ENCODE data around the gene FHDC1. TPM values are rescaled to one million over a fixed set of nuclear protein-coding genes. Genes with fewer than 3 reads are reported as not detected.
"Not testable (repeated sequence)": the region's sequence is repeated elsewhere in the genome, so short reads cannot be mapped to it uniquely, and the experiment has no call there.

FHDC1 gene, protein sequence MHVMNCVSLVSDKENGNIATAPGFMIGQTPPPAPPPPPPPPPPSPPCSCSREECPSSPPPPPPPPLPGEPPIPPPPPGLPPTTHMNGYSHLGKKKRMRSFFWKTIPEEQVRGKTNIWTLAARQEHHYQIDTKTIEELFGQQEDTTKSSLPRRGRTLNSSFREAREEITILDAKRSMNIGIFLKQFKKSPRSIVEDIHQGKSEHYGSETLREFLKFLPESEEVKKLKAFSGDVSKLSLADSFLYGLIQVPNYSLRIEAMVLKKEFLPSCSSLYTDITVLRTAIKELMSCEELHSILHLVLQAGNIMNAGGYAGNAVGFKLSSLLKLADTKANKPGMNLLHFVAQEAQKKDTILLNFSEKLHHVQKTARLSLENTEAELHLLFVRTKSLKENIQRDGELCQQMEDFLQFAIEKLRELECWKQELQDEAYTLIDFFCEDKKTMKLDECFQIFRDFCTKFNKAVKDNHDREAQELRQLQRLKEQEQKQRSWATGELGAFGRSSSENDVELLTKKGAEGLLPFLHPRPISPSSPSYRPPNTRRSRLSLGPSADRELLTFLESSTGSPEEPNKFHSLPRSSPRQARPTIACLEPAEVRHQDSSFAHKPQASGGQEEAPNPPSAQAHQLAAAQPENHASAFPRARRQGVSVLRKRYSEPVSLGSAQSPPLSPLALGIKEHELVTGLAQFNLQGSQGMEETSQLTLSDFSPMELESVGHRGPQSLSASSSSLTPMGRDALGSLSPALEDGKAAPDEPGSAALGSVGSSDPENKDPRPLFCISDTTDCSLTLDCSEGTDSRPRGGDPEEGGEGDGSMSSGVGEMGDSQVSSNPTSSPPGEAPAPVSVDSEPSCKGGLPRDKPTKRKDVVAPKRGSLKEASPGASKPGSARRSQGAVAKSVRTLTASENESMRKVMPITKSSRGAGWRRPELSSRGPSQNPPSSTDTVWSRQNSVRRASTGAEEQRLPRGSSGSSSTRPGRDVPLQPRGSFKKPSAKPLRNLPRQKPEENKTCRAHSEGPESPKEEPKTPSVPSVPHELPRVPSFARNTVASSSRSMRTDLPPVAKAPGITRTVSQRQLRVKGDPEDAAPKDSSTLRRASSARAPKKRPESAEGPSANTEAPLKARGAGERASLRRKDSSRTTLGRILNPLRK
- total RNA-seq: 1 to 10 TPM; 1.2 to 2.4 TPM
- long read RNA-seq, donor 1, partial matches to known transcripts: 0 of 1 reads
- long read RNA-seq, donor 1, other reads (novel, unspliced or antisense): 1 of 1 reads
- long read RNA-seq, donor 2: 0 reads

DNA sequence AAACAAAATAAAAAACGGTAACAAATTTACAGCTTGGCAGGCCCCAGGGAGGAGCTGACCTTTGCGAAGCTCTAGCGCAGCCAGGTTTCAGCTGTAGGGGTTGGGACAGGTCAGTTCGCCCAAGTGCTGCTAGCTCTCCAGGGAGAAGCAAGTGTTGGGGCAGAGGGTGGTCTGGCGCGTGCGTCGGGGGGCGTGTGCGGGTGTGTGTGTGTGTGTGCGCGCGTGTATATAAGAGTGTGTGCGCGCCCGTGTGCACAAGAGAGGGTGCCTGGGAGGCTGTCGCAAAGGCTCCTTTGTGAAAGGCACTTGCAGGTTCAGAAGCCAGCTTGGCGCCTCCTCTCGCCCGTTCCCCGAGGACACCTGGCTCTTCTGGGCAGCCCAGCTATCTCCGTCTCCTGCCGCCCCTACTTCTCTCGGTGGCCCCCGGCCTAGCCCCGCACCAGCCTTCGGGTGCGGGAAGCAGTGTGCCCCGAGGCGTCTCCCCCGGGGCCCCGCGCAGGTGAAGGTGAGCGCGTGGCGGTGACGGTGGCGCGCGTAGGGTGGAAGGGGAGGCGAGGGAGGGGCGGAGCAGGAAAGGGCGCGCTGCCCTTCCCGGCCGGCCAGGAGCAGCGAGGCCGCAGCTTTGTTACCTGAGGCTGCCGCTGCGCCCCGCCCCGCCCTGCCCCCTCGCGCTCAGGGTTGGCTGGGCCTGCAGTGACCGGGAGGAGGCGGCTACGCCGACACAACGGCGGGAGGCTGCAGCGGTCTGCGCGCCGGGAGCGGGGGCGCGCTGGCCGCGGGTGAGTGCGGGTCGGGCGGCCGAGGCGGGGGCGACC, at the start of gene FHDC1:
Gene FHDC1, plus strand, starts transcription at position 693 of the 815 bp plus-strand sequence. CDS start 6,735 bp downstream, outside the sequence.
- intact Hi-C loops (cut with DNase I): no loop called here
- no peak for DNase-seq (ENCODE audit: low spot score)

GRCh38 chr4:152887981-152888380, 48.1 kb upstream of the FHDC1 start:
- intact Hi-C loops (cut with DNase I): no loop called here
- no peak for DNase-seq (ENCODE audit: low spot score)

- intact Hi-C loops (cut with DNase I): no loop called here
- no peak for DNase-seq (ENCODE audit: low spot score)
Observed at GRCh38 chr4:152892974-152893373, 43.1 kb upstream of the FHDC1 start.

DNA sequence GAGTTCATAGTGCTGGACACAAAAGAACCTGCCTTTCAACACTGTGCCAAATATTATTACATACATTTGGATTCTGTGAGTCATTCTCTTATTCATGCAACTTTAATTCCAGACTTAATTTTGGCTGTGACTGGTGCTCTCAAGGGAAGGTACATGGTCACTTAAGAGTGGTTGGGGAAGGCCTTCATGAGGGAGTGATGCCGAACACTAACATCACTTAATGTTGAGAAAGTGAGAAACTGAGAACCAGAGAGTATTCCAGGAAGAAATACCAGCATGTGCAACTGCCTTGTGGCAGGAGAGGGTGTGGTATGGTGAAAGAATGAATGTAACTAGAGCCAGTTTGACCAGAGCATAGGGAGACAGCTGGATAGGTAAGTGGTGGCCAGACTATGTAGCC, 41.5 kb upstream of the FHDC1 start:
- DNase-seq (ENCODE audit: low spot score): no peak
- intact Hi-C loops (cut with DNase I): no loop called here

- DNase-seq (ENCODE audit: low spot score): no peak
- intact Hi-C loops (cut with DNase I): no loop called here
Observed at GRCh38 chr4:152896811-152897210, 39.3 kb upstream of the FHDC1 start.

GRCh38 chr4:152898133-152898532, 38.0 kb upstream of the FHDC1 start:
- DNase-seq (ENCODE audit: low spot score); intact Hi-C loops (cut with DNase I): not testable (repeated sequence)

GRCh38 chr4:152898606-152899005, 37.5 kb upstream of the FHDC1 start:
- DNase-seq (ENCODE audit: low spot score): no peak
- intact Hi-C loops (cut with DNase I): no loop called here

DNA sequence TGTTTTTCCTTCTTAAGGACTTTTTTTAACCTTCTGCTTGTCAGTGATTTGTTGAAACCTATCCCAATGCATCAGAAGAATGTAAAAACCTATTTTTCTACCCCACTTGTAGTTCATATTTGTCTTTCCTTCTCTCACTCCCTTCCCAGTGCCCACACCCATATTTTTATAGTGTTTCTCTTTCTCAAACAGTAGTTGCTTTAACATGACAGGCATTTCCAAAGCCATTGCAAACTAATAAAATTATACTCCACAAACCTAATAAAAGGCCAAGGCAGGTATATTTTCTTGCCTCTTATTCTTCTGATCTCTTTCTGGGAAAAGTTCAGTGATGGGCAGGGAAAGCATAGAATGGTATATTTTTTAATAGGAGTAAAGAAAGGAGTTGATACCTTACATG, 35.7 kb upstream of the FHDC1 start:
- intact Hi-C loops (cut with DNase I): no loop called here
- DNase-seq (ENCODE audit: low spot score): no peak

- no peak for DNase-seq (ENCODE audit: low spot score)
- intact Hi-C loops (cut with DNase I): no loop called here
Observed at GRCh38 chr4:152901205-152901604, 34.9 kb upstream of the FHDC1 start.

GRCh38 chr4:152903658-152904057, 32.5 kb upstream of the FHDC1 start:
- DNase-seq (ENCODE audit: low spot score): no peak
- intact Hi-C loops (cut with DNase I): no loop called here

DNA sequence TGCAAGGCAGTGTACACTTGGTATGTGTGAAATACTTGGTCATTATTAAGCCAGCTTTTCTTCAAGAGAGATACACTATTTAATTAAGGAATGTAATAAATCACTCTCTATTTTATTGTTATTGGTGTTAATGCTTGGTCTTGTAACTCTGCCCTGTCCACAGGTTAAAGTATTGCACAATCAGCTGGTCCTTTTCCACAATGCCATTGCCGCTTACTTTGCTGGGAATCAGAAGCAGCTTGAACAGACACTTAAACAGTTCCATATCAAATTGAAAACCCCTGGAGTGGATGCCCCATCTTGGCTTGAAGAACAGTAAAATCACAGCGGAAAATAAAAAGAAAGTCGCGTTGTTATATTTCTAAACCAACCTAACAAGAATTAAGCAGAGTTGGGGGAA, 26.2 kb upstream of the FHDC1 start:
- DNase-seq (ENCODE audit: low spot score): no peak
- intact Hi-C loops (cut with DNase I): no loop called here

GRCh38 chr4:152910521-152910920, 25.6 kb upstream of the FHDC1 start:
- no peak for DNase-seq (ENCODE audit: low spot score)
- intact Hi-C loops (cut with DNase I): no loop called here

DNA sequence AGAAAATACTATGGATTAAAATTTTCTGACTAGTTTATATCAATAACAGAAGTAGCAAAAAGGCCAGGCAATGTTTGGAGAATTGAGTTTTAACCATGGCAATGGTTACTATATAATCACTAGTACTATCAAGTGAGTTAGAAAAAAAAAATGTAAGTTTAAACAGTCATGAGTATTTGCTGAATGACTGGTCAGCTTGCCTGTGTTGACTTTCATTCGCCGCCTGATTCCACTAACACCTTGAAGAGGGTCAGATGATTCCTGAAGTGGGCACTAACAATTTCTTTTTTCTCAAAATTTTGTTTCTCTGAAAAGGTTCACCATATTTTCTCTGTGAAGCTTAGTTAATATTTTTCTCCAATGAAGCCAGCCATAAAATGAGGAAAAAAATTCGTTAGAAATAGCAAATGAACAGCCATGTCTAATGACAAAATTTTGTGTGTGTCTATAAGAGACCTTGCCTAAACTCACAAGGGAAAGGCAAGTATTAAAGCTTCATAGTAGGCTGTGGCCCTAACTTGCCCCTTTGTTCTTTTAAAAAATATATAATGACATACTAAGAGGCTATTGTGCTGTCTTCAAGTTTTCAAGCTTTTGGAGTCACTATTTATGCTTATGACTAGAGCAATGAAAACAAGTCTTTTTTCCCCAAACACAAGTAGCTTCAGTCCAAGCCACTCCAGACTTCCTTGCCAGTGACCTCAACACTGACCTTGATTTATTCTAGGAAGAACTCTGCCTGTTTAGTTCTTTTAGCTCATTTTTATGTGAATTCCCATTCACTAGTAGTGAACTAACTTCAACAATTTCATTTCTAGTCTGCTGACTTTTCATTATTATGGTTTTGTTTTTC, 18.4 kb upstream of the FHDC1 start:
- no peak for DNase-seq (ENCODE audit: low spot score)
- intact Hi-C loops (cut with DNase I): no loop called here

DNA sequence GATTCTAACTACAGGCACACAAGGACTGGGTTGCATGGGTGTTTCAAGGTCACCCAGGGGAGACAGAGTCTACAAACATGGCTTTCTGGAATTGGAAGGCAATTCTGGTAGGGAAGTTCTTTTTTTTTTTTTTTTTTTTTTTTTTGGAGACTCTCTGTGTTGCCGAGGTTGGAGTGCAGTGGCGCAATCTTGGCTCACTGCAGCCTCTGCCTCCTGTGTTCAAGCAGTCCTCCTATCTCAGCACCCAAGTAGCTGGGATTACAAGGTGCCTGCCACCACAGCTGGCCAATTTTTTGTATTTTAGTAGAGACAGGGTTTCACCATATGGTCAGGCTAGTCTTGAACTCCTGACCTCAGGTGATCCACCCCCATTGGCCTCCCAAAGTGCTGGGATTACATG, 16.3 kb upstream of the FHDC1 start:
- intact Hi-C loops (cut with DNase I): no loop called here
- no peak for DNase-seq (ENCODE audit: low spot score)

DNA sequence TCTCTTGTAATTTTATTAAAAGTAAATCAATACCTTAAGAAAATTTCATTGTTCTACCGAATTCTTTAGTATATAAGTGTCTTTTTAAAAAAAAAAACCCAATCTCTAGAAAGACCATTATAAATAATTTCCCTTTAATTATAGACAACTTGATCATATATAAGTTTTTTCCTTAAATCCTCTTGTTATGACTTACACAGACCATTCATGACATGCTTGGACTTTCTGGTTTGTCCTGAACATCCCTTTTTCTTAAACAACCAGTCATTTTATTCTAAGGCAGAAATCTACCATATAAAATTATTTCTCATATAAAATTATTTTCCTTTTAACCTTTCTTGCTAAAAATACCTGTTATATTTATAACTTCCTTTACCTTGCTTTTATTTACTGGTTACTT, 15.4 kb upstream of the FHDC1 start:
- intact Hi-C loops (cut with DNase I): no loop called here
- DNase-seq (ENCODE audit: low spot score): no peak

GRCh38 chr4:152921284-152921683, 14.8 kb upstream of the FHDC1 start:
- intact Hi-C loops (cut with DNase I): no loop called here

DNA sequence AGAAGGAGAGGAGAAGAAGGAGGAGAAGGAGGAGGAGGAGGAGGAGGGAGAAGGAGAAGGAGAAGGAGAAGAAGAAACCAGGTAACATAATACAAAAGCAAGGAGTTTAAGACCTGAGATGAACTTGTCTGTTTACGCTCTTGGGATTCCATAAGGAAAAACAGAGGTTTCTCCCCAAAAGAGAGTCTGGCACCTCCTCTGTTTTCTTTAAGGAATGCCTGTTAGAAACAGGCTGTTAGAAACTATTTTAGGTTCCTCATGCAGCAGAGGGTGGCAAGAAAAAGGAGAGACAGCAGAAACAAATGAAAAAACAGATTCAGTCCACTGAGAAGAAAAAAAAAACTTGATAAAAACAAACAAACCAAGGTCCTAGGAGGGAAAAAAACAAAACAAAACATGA, 10.3 kb upstream of the FHDC1 start:
- no peak for DNase-seq (ENCODE audit: low spot score)
- intact Hi-C loops (cut with DNase I): no loop called here

More at GRCh38 chr4:152921284-152921683, 14.8 kb upstream of the FHDC1 start:
- DNase-seq (ENCODE audit: low spot score): no peak

- DNase-seq (ENCODE audit: low spot score): no peak
- intact Hi-C loops (cut with DNase I): no loop called here
Observed at GRCh38 chr4:152926959-152927358, 9.2 kb upstream of the FHDC1 start.

All from posterior vena cava (tissue), 2 donors.